ENCODE results near the gene ITGA3.

ITGA3 gene

GRCh38 chr17:50064253-50065001 is 8.5 kb downstream of the ITGA3 start:
- Histone ChIP-seq H3K79me2 (peaks cover 6% of the 10 kb centered on the region), H2AFZ (no peak overlapping the region), H3K4me3 (ENCODE audit: low read depth, low read length) (no peak overlapping the region), H3K4me2 (ENCODE audit: low read length) (no peak overlapping the region), H3K27me3 (ENCODE audit: control insufficient read depth, insufficient read depth, low read length) (no peaks in the 10 kb centered on the region), H3K9ac (no peak overlapping the region), H3K4me1 (peaks cover 9% of the 10 kb centered on the region), H3K9me3 (ENCODE audit: control insufficient read depth, low read length) (no peaks in the 10 kb centered on the region), H3K27ac (peak overlapping the region; percentile 9), H3K36me3 (ENCODE audit: control insufficient read depth, insufficient read depth, low read length) (no peaks in the 10 kb centered on the region)
- TF ChIP-seq CTCF (IDR thresholded peaks at IDR 0.05) = no peak

GRCh38 chr17:50065056-50065455 is 9.1 kb downstream of the ITGA3 start:
- H3K9ac ChIP-seq = no peak overlapping the region
- no peaks in the 10 kb centered on the region for H3K9me3 ChIP-seq (ENCODE audit: control insufficient read depth, low read length)
- no peak overlapping the region for H2AFZ ChIP-seq
- H3K79me2 ChIP-seq = peaks cover 6% of the 10 kb centered on the region
- peaks cover 9% of the 10 kb centered on the region for H3K4me1 ChIP-seq
- H3K4me2 ChIP-seq (ENCODE audit: low read length) = no peak overlapping the region
- TF ChIP-seq CTCF (IDR thresholded peaks at IDR 0.05) = no peak
- H3K27ac ChIP-seq = peak overlapping the region; percentile 9
- H3K36me3 ChIP-seq (ENCODE audit: control insufficient read depth, insufficient read depth, low read length) = no peaks in the 10 kb centered on the region
- H3K4me3 ChIP-seq (ENCODE audit: low read depth, low read length) = no peak overlapping the region
- no peaks in the 10 kb centered on the region for H3K27me3 ChIP-seq (ENCODE audit: control insufficient read depth, insufficient read depth, low read length)

GRCh38 chr17:50066995-50067394 is 11.1 kb downstream of the ITGA3 start:
- Histone ChIP-seq H3K9me3 (ENCODE audit: control insufficient read depth, low read length) (no peaks in the 10 kb centered on the region), H2AFZ (no peak overlapping the region), H3K4me2 (ENCODE audit: low read length) (no peak overlapping the region), H3K27ac (no peak overlapping the region), H3K4me3 (ENCODE audit: low read depth, low read length) (no peak overlapping the region), H3K27me3 (ENCODE audit: control insufficient read depth, insufficient read depth, low read length) (no peaks in the 10 kb centered on the region), H3K36me3 (ENCODE audit: control insufficient read depth, insufficient read depth, low read length) (no peaks in the 10 kb centered on the region), H3K9ac (no peak overlapping the region), H3K79me2 (peaks cover 6% of the 10 kb centered on the region), H3K4me1 (peaks cover 9% of the 10 kb centered on the region)
- TF ChIP-seq CTCF (IDR thresholded peaks at IDR 0.05) = no peak

GRCh38 chr17:50067996-50068395 is 12.1 kb downstream of the ITGA3 start:
- no peak for TF ChIP-seq CTCF (IDR thresholded peaks at IDR 0.05)
- H3K27me3 ChIP-seq (ENCODE audit: control insufficient read depth, insufficient read depth, low read length) = no peaks in the 10 kb centered on the region
- no peak overlapping the region for H3K4me3 ChIP-seq (ENCODE audit: low read depth, low read length)
- peaks cover 6% of the 10 kb centered on the region for H3K79me2 ChIP-seq
- no peak overlapping the region for H3K4me2 ChIP-seq (ENCODE audit: low read length)
- H2AFZ ChIP-seq = no peak overlapping the region
- H3K4me1 ChIP-seq = peaks cover 6% of the 10 kb centered on the region
- no peaks in the 10 kb centered on the region for H3K9me3 ChIP-seq (ENCODE audit: control insufficient read depth, low read length)
- no peak overlapping the region for H3K9ac ChIP-seq
- H3K27ac ChIP-seq = no peak overlapping the region
- no peaks in the 10 kb centered on the region for H3K36me3 ChIP-seq (ENCODE audit: control insufficient read depth, insufficient read depth, low read length)

All from parathyroid adenoma (tissue), 2 donors.